Ishikawa (cell line): ENCODE measurements around the gene KCTD13.

ENCODE experiments used
- CEBPB ChIP-seq: IDR thresholded peaks from 2 replicates; pipeline ENCODE4 v1.6.1; 2012
- CREB1 ChIP-seq: IDR thresholded peaks from 2 replicates; pipeline ENCODE4 v1.6.1; 2012; ENCODE audit warnings: low read depth
- EGR1 ChIP-seq: IDR thresholded peaks from 2 replicates; pipeline ENCODE4 v1.6.1; 2012
- EP300 ChIP-seq: IDR thresholded peaks from 2 replicates; pipeline ENCODE4 v1.6.1; 2012; ENCODE audit warnings: borderline replicate concordance
- FOXM1 ChIP-seq: IDR thresholded peaks from 2 replicates; pipeline ENCODE4 v1.6.1; 2012; ENCODE audit warnings: low read depth, borderline replicate concordance
- MAX ChIP-seq: IDR thresholded peaks from 2 replicates; pipeline ENCODE4 v1.6.1; 2012
- NFIC ChIP-seq: IDR thresholded peaks from 2 replicates; pipeline ENCODE4 v1.6.1; 2012
- RAD21 ChIP-seq: IDR thresholded peaks from 2 replicates; pipeline ENCODE4 v1.6.1; 2012; ENCODE audit warnings: low read depth
- TAF1 ChIP-seq: IDR thresholded peaks from 2 replicates; pipeline ENCODE4 v1.6.1; 2012; ENCODE audit warnings: low read depth, mild to moderate bottlenecking
- TCF12 ChIP-seq: IDR thresholded peaks from 2 replicates; pipeline ENCODE4 v1.6.1; 2012; ENCODE audit warnings: low read depth
- TEAD4 ChIP-seq: IDR thresholded peaks from 2 replicates; pipeline ENCODE4 v1.6.1; 2012
- USF1 ChIP-seq: IDR thresholded peaks from 2 replicates; pipeline ENCODE4 v1.6.1; 2012
- YY1 ChIP-seq: IDR thresholded peaks from 2 replicates; pipeline ENCODE4 v1.6.1; 2012; ENCODE audit warnings: low read depth
- ZBTB7A ChIP-seq: IDR thresholded peaks from 2 replicates; pipeline ENCODE4 v1.6.1; 2012; ENCODE audit warnings: low read depth
- TF ChIP-seq, protein P1 (sequence below): IDR thresholded peaks from 2 replicates; pipeline ENCODE4 v1.6.1; 2012; ENCODE audit warnings: low read depth, mild to moderate bottlenecking

The KCTD13 gene

GRCh38 chr16:29892458-29892813 is 33.6 kb downstream of the KCTD13 start:
- TF ChIP-seq NFIC (no peak), EGR1 (no peak), TCF12 (no peak), TAF1 (no peak), TEAD4 (no peak), MAX (no peak), FOXM1 (no peak)

GRCh38 chr16:29891525-29892457 is 34.2 kb downstream of the KCTD13 start:
- TF ChIP-seq RAD21 (no peak), MAX (no peak), ZBTB7A (no peak), YY1 (no peak), EP300 (no peak), TEAD4 (no peak), CEBPB (no peak), TAF1 (no peak), CREB1 (no peak), FOXM1 (no peak), EGR1 (no peak), USF1 (no peak), NFIC (no peak), TCF12 (no peak)
- TF ChIP-seq, protein P1, sequence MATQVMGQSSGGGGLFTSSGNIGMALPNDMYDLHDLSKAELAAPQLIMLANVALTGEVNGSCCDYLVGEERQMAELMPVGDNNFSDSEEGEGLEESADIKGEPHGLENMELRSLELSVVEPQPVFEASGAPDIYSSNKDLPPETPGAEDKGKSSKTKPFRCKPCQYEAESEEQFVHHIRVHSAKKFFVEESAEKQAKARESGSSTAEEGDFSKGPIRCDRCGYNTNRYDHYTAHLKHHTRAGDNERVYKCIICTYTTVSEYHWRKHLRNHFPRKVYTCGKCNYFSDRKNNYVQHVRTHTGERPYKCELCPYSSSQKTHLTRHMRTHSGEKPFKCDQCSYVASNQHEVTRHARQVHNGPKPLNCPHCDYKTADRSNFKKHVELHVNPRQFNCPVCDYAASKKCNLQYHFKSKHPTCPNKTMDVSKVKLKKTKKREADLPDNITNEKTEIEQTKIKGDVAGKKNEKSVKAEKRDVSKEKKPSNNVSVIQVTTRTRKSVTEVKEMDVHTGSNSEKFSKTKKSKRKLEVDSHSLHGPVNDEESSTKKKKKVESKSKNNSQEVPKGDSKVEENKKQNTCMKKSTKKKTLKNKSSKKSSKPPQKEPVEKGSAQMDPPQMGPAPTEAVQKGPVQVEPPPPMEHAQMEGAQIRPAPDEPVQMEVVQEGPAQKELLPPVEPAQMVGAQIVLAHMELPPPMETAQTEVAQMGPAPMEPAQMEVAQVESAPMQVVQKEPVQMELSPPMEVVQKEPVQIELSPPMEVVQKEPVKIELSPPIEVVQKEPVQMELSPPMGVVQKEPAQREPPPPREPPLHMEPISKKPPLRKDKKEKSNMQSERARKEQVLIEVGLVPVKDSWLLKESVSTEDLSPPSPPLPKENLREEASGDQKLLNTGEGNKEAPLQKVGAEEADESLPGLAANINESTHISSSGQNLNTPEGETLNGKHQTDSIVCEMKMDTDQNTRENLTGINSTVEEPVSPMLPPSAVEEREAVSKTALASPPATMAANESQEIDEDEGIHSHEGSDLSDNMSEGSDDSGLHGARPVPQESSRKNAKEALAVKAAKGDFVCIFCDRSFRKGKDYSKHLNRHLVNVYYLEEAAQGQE = no peak

DNA sequence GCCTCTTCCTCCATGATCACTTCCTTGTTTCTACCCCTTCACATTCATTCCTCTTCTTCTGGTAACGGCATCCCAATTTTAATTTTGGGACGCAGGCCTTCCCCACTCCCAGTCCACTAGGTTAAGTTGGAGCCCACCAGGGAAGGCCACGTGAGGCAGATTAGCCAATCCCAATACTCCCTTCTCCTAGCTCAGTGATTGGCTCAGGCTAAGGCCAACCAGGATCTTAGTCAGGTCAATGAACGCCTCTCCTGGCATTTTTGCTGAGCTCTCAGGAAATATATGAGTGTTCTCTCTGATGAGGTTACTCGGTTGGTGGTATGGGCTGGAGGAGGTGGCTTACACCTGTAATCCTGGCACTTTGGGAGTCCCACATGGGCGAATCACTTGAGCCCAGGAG is 42.0 kb downstream of the KCTD13 start:
- no peak for TF ChIP-seq EP300
- TF ChIP-seq USF1 = peak; percentile 73

DNA sequence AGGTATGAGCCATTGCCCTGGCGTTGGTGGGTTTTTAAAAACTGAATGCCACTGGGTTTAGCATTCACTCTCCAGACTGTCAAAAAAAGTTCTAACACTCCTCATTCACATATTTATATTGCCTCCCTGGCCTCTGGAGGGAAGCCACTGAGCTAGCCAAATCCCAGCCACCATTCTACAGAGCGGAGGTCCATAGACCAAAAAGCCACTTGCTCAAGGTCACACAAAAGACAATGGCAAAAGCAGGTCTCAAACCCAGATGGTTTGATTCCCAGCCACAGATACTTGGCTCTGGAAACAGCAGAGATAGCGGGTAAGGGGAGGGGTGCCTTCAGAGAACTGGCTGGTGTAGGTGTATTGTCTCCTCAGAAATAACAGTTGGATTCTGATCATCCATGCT is 45.0 kb downstream of the KCTD13 start:
- TF ChIP-seq EGR1 = no peak
- no peak for TF ChIP-seq TCF12
- no peak for TF ChIP-seq NFIC
- TF ChIP-seq YY1 = no peak
- TF ChIP-seq CEBPB = no peak
- TF ChIP-seq TEAD4 = no peak
- TF ChIP-seq FOXM1 = no peak

GRCh38 chr16:29878172-29878571 is 47.9 kb downstream of the KCTD13 start:
- no peak for TF ChIP-seq TEAD4
- TF ChIP-seq ZBTB7A = no peak
- no peak for TF ChIP-seq TAF1
- no peak for TF ChIP-seq YY1
- no peak for TF ChIP-seq CREB1
- no peak for TF ChIP-seq EGR1
- no peak for TF ChIP-seq FOXM1
- TF ChIP-seq CEBPB = no peak
- TF ChIP-seq RAD21 = no peak
- no peak for TF ChIP-seq EP300
- TF ChIP-seq NFIC = no peak
- TF ChIP-seq, protein P1 = no peak
- no peak for TF ChIP-seq MAX

DNA sequence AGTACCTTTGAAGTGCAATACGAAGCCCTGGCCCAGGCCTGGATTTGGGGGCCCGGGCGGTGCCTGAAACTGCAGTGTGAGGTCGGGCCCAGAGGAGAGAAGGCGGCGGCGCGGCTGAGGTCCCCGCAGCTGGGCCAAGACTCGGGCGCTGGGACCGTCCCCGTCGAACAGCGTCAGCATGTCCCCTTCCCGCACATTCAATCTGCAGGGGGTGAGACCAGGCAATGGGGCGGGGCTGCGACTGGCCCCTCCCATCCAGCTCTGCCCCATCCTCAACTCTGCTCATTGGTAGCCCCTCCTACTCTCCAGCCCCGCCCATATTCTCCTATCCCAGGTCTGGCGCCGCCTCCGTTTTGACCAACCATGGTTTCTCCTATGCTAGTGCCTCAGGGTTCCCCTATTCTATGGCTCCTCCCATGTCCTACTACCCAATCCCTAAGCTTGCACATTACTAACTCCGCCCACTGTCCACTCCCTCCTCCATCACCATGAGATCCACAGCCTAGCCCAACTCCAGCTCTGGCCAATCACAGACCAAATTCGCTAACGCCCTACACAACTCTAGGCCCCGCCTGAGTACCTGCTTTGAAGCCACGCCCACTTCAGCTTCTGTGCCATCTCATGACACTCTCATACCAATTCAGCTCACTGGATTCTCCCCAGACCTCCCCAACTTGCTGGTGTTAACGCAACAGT is 48.6 kb downstream of the KCTD13 start:
- TF ChIP-seq MAX = peak; percentile 79
- TF ChIP-seq ZBTB7A = no peak
- TF ChIP-seq TEAD4 = no peak
- no peak for TF ChIP-seq USF1
